ENCODE measurements around the gene NOP53.
"Not testable (repeated sequence)": the region's sequence is repeated elsewhere in the genome, so short reads cannot be mapped to it uniquely, and the experiment has no call there.

The NOP53 gene

DNA sequence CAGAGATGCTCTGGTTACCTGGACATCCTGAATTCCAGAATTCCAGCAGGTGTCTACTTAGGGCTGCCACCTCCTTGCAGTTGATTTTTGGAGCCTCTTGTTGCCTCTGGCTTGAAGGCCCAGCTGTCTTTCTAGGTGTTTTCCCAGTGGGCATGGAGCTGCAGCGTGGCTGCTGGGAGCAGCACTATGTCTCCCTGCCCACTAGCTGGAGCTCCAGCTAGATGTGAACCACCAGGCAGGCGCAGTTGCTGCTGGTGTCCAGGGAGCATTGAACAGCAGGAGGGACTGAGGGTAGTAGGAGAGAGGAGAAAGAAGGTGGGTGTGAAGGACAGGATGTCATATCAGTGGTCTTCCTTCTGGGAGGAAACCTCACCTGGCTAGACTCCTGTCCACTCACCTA is 23.3 kb downstream of the NOP53 start:
- DNase-seq (no peak), ATAC-seq (no peak)
- Mint-ChIP-seq H3K4me3 (no peak overlapping the region), H3K36me3 (ENCODE audit: low read depth) (no peaks in the 10 kb centered on the region), H3K27me3 (no peaks in the 10 kb centered on the region), H3K9me3 (no peaks in the 10 kb centered on the region), H3K27ac (no peak overlapping the region), H3K4me1 (peaks cover 2% of the 10 kb centered on the region)

GRCh38 chr19:47769534-47769933 is 24.2 kb downstream of the NOP53 start:
- Mint-ChIP-seq H3K27me3 (no peaks in the 10 kb centered on the region), H3K27ac (no peak overlapping the region), H3K4me1 (peaks cover 2% of the 10 kb centered on the region), H3K9me3 (no peaks in the 10 kb centered on the region), H3K36me3 (ENCODE audit: low read depth) (no peaks in the 10 kb centered on the region), H3K4me3 (no peak overlapping the region)
- ATAC-seq (no peak), DNase-seq (no peak)

DNA sequence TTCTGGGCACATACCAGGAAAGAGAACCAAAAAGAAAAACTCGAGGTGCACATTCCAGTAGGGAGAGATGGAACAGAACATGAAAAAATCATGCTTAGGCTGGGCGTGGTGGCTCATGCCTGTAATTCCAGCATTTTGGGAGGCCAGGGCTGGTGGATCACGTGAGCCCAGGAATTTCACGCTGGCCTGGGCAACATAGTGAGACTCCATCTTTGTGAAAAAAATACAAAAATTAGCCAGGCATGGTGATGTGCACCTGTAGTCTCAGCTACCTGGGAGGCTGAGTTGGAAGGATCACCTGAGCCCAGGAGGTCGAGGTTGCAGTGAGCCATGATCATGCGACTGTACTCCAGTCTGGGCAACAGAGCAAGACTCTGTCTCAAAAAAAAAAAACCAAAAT is 25.9 kb downstream of the NOP53 start:
- H3K4me3 Mint-ChIP-seq; H3K9me3 Mint-ChIP-seq; DNase-seq; H3K27ac Mint-ChIP-seq; H3K27me3 Mint-ChIP-seq; H3K4me1 Mint-ChIP-seq; ATAC-seq; H3K36me3 Mint-ChIP-seq (ENCODE audit: low read depth): not testable (repeated sequence)

DNA sequence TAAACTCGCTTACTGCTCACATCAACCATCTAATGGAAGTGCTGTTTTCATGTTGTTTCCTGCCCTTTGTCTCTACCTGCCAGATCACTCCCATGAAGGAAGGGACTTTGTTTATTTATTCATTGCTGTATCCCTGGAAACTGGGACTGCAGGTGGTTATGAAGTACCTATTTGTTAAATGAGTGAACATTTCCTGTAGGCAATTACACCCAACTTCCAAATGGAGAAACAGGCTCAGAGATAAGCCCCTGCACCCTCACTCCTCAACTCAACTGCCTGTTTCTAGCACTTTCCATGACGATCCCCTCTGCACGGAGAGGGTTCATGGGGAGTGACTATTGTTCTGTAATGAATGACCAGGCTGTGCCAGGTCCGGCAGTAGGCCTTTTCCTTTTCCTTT is 31.2 kb downstream of the NOP53 start:
- Mint-ChIP-seq H3K36me3 (ENCODE audit: low read depth) (peaks cover 9% of the 10 kb centered on the region), H3K9me3 (no peaks in the 10 kb centered on the region), H3K27me3 (no peaks in the 10 kb centered on the region), H3K4me1 (peaks cover 17% of the 10 kb centered on the region), H3K4me3 (no peak overlapping the region), H3K27ac (no peak overlapping the region)
- ATAC-seq (no peak), DNase-seq (no peak)

DNA sequence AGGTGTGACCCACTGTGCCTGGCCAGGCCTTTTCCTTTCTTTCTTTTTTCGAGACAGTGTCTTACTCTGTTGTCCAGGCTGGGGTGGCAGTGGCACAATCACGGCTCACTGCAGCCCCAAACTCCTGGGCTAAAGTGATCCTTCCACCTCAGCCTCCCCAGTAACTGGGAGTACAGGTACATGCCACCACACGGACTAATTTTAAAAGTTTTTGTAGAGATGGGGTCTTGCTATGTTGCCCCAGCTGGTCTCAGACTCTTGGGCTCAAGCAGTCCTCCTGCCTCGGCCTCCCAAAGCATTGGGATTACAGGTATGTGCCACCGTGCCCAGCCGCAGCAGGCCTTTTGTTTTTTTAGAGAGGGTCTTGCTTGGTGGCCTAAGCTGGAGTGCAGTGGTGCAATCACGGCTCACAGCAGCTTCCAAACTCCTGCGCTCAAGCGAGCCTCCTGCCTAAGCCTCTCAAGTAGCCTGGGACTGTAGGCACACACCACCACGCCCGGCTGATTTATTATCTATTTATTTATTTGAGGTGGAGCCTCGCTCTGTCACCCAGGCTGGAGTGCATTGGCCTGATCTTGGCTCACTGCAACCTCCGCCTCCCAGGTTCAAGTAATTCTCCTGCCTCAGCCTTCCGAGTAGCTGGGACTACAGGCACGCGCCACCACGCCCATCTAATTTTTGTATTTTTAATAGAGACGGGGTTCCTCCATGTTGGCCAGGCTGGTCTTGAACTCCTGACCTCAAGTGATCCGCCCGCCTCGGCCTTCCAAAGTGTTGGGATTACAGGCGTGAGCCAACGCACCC is 32.1 kb downstream of the NOP53 start:
- Mint-ChIP-seq H3K4me1 (peaks cover 17% of the 10 kb centered on the region), H3K4me3 (peak overlapping the region; percentile 86), H3K27ac (peak overlapping the region; percentile 88), H3K36me3 (ENCODE audit: low read depth) (peaks cover 18% of the 10 kb centered on the region)
- ATAC-seq, H3K9me3 Mint-ChIP-seq, H3K27me3 Mint-ChIP-seq, DNase-seq: not testable (repeated sequence)

DNA sequence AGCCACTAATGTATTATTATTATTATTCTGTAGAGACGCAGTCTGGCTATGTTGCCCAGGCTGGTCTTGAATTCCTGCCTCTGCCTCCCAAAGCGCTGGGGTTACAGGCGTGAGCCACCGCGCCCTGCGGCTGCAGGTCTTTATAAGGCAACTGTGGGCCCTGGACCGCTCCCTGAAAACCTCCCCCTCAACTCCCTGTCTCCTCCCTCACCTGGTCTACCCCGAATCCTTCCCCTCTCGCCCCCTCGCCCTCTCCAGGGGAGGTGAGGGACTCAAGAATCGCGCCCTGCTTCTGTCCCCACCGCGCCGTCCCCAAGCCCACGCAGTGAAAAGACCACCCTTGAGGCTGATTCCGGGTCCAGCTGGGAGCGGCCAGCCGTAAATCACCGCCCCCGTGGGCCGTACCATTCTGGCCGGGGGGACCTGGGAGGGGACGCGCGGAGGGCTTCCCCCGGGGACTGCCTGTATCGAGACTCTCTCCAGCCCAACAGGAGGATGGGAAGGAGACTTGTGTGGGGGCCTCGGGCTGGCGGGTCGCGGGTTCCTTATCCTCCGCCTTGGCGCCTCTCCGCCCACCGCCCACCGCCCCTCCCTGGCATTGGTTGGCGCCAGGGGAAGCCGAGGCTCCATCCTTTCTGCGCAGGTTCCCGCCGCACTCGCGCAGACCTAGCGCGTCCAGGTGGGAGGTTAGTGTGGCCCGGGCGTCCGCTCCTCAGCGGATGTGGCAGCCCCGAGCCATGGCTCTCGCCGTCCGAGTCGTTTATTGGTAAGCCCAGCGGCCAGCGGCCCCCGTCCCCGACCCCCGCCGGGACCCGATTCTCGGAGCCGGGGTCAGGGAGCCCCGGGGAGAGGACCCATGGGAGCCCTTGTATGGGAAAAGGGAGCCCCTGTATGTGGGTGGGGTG is 33.0 kb downstream of the NOP53 start, which contains the start of gene SELENOW:
Gene SELENOW, plus strand, starts transcription at position 655 of the 905 bp plus-strand sequence. Its CDS starts 83 bp downstream, at position 738.
- peak; percentile 83 for DNase-seq
- H3K36me3 Mint-ChIP-seq (ENCODE audit: low read depth), result peaks cover 20% of the 10 kb centered on the region
- H3K27ac Mint-ChIP-seq, result peak within 1 kb of the TSS; percentile 88
- ATAC-seq, result peak; percentile 94
- H3K9me3 Mint-ChIP-seq, result no peaks in the 10 kb centered on the region
- H3K4me3 Mint-ChIP-seq, result peak within 1 kb of the TSS; percentile 86
- H3K4me1 Mint-ChIP-seq, result peaks cover 17% of the 10 kb centered on the region
- H3K27me3 Mint-ChIP-seq, result no peaks in the 10 kb centered on the region

DNA sequence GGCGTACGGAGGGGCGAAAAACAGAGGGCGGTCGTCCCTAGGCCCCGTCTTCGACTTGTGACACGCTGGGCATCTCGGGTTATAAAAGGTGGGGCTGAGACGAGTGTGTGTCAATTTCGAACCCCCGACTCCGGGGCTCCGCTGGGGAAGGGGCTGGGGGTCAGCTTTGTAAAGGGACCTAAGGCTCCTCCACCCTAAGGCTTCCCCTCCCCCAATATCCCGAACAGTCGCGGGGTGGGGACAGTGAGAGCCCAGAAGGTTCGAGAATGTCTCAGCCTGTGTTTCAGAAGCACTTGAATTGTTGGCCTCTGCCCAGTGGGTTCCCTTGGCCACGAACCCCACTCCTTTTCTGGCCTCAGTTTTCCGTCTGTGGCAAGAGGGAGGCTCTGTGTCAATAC is 33.6 kb downstream of the NOP53 start:
- no peaks in the 10 kb centered on the region for H3K27me3 Mint-ChIP-seq
- DNase-seq (peak; percentile 19), ATAC-seq (no peak)
- peak overlapping the region; percentile 86 for H3K4me3 Mint-ChIP-seq
- H3K9me3 Mint-ChIP-seq, result no peaks in the 10 kb centered on the region
- peaks cover 17% of the 10 kb centered on the region for H3K4me1 Mint-ChIP-seq
- H3K36me3 Mint-ChIP-seq (ENCODE audit: low read depth), result peaks cover 24% of the 10 kb centered on the region
- H3K27ac Mint-ChIP-seq, result peak overlapping the region; percentile 88

DNA sequence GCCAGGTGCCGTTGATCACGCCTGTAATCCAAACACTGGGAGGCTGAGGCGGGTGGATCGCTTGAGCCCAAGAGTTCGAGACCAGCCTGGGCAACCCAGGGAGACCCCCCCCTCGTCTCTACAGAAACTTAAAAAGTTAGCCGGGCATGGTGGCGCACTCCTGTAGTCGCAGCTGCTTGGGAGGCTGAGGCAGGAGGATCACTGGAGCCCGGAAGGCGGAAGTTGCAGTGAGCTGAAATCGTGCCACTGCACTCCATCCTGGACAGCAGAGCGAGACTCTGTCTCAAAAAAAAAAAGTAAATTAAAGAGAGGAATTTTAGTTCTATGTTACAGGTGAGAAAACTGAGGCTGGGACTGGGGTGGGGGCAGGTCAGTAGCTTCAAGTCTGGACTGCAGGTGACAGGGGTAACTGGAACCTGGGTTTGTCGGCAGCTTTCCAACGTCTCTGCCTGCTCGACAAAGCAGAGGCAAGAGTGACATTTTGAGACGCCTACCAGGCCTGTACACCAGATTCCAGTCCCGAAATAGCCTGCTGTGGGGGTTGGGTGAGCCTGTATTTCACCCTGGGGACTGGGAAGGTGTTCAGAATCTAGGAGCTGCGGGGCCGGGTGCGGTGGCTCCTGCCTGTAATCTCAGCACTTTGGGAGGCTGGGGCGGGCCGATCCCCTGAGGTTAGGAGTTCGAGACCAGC is 34.3 kb downstream of the NOP53 start:
- H3K27ac Mint-ChIP-seq, result peak overlapping the region; percentile 88
- H3K9me3 Mint-ChIP-seq, result no peaks in the 10 kb centered on the region
- no peaks in the 10 kb centered on the region for H3K27me3 Mint-ChIP-seq
- peaks cover 17% of the 10 kb centered on the region for H3K4me1 Mint-ChIP-seq
- peak overlapping the region; percentile 86 for H3K4me3 Mint-ChIP-seq
- peaks cover 30% of the 10 kb centered on the region for H3K36me3 Mint-ChIP-seq (ENCODE audit: low read depth)
- no peak for DNase-seq
- no peak for ATAC-seq

DNA sequence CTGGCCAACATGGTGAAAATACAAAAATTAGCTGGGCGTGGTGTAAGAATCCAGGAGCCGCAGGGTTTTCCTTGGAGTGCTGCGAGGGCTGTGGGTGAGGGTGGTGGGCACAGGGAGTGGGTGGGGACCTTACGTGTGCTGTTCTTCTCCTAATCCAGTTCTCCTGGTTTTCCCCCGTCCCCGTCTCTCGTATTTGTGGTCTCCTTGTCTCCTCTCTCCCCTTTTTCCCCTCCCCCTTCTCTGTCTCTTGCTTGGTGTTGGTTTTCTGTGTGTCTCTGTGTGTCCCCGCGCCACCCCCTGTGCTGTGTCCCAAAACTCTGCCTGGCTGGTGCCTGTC is 34.8 kb downstream of the NOP53 start:
- H3K9me3 Mint-ChIP-seq, result no peaks in the 10 kb centered on the region
- H3K36me3 Mint-ChIP-seq (ENCODE audit: low read depth), result peaks cover 30% of the 10 kb centered on the region
- DNase-seq (no peak), ATAC-seq (no peak)
- H3K4me1 Mint-ChIP-seq, result peaks cover 17% of the 10 kb centered on the region
- peak overlapping the region; percentile 34 for H3K27ac Mint-ChIP-seq
- no peaks in the 10 kb centered on the region for H3K27me3 Mint-ChIP-seq
- peak overlapping the region; percentile 86 for H3K4me3 Mint-ChIP-seq

GRCh38 chr19:47781590-47782262 is 36.4 kb downstream of the NOP53 start:
- H3K27me3 Mint-ChIP-seq, result no peaks in the 10 kb centered on the region
- peaks cover 30% of the 10 kb centered on the region for H3K36me3 Mint-ChIP-seq (ENCODE audit: low read depth)
- no peak overlapping the region for H3K4me3 Mint-ChIP-seq
- ATAC-seq, result no peak
- peak overlapping the region; percentile 28 for H3K27ac Mint-ChIP-seq
- DNase-seq, result no peak
- peaks cover 17% of the 10 kb centered on the region for H3K4me1 Mint-ChIP-seq
- H3K9me3 Mint-ChIP-seq, result no peaks in the 10 kb centered on the region

DNA sequence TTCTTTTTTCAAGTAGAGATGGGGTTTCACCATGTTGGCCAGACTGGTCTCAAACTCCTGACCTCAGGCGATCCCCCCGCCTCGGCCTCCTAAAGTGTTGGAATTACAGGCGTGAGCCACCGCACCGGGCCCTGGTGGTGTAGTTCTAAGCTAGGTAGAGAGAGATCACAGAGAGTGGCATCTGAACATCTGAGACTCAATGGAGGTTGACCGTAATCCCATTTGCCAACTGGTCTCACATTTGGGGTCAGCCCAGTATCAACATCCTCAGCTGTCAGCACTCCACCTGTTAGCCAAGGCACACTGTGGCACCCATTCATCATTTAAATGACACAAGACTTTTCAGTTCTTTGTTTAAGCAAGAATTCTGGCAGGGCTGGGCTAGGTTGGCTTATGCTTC is 41.2 kb downstream of the NOP53 start:
- peaks cover 21% of the 10 kb centered on the region for H3K36me3 Mint-ChIP-seq (ENCODE audit: low read depth)
- peaks cover 5% of the 10 kb centered on the region for H3K4me1 Mint-ChIP-seq
- H3K27ac Mint-ChIP-seq, result no peak overlapping the region
- no peak for DNase-seq
- no peak for ATAC-seq
- H3K9me3 Mint-ChIP-seq, result no peaks in the 10 kb centered on the region
- no peak overlapping the region for H3K4me3 Mint-ChIP-seq
- peaks cover 4% of the 10 kb centered on the region for H3K27me3 Mint-ChIP-seq

GRCh38 chr19:47787307-47787706 is 42.0 kb downstream of the NOP53 start:
- not testable (repeated sequence) for ATAC-seq, H3K4me1 Mint-ChIP-seq, H3K4me3 Mint-ChIP-seq, H3K27ac Mint-ChIP-seq, H3K27me3 Mint-ChIP-seq, H3K9me3 Mint-ChIP-seq, DNase-seq
- H3K36me3 Mint-ChIP-seq (ENCODE audit: low read depth), result peaks cover 13% of the 10 kb centered on the region

DNA sequence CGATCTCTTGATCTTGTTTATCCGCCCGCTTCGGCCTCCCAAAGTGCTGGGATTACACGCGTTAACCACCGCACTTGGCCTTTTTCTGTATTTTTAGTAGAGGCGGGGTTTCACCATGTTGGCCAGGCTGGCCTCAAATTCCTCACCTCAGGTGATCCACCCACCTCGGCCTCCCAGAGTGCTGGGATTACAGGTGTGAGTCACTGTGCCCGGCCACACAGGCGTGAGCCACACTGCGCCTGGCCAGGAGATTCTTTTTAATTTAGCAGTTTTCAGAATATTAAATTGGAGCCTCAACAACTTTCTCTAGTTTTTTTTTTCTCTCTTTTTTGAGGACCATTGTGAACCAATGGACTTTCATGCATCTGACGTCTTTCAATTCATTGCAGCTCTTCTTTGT is 44.5 kb downstream of the NOP53 start:
- H3K4me1 Mint-ChIP-seq; H3K4me3 Mint-ChIP-seq; H3K9me3 Mint-ChIP-seq; DNase-seq; H3K36me3 Mint-ChIP-seq (ENCODE audit: low read depth); H3K27me3 Mint-ChIP-seq; ATAC-seq; H3K27ac Mint-ChIP-seq: not testable (repeated sequence)

GRCh38 chr19:47790398-47790814 is 45.1 kb downstream of the NOP53 start:
- Mint-ChIP-seq H3K27me3 (peaks cover 5% of the 10 kb centered on the region), H3K4me1 (peaks cover 5% of the 10 kb centered on the region), H3K9me3 (peaks cover 6% of the 10 kb centered on the region), H3K36me3 (ENCODE audit: low read depth) (no peaks in the 10 kb centered on the region), H3K4me3 (no peak overlapping the region), H3K27ac (no peak overlapping the region)
- DNase-seq (peak; percentile 92), ATAC-seq (peak; percentile 61)

Measured in activated naive CD8-positive, alpha-beta T cell treated with anti-CD3 and anti-CD28 coated beads, Interleukin-2, amount 50 U/mL, for 24 hours (primary cell).